A549 treated with ZK216348 at 1 μM for 4 hours (cell line): ENCODE measurements around the gene IVNS1ABP. TPM values are rescaled to one million over a fixed set of nuclear protein-coding genes. Genes with fewer than 3 reads are reported as not detected.

ENCODE experiments used
- total RNA-seq: library from RNA; stranded (reverse); fragments of 200-300 nt; extraction: Qiagen RNA extraction; gene quantifications from 5 replicates; pipeline ENCODE4 v1.2.3, GENCODE V29; 2022; ENCODE audit warnings: low read depth

IVNS1ABP gene
- total RNA-seq: 21.9 to 29.7 TPM (median 26.4 TPM) in 5 replicates

GRCh38 chr1:185317034-185317885, at the start of gene IVNS1ABP:
IVNS1ABP (minus strand) TSS chr1:185317243; CDS start chr1:185309493, 7,750 bp downstream.

Other genes starting within 250 kb of the IVNS1ABP start
- 9.1 to 16.3 TPM (median 13.8 TPM) in 5 replicates for gene TRMT1L, start 160.3 kb downstream of the IVNS1ABP start, total RNA-seq
- gene SWT1, start 160.1 kb downstream of the IVNS1ABP start, total RNA-seq: 0.66 to 1.3 TPM (median 1.2 TPM) in 5 replicates